Measurements from ENCODE around the gene RNMT.
"Not testable (repeated sequence)": the region's sequence is repeated elsewhere in the genome, so short reads cannot be mapped to it uniquely, and the experiment has no call there.

RNMT gene

DNA sequence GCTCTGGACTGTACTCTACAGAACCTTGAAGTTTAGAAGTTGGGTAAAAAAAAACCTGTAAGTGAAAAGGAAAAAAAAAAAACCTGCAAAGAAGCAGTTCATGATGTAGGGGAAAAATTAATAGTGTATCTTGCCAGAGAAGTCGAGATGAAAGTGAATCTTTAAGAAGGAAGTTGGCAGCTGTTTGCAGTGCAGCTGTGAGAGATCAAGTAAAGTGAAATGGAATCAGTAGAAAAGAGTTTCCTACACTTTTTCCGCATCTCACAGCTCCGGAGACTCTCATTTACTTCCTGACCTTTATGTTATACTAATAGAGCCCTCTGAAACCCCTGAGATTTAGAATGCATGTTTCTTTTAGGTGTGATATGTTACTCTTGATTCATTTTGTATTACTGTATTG, 19.2 kb downstream of the RNMT start:
- no peak for DNase-seq

DNA sequence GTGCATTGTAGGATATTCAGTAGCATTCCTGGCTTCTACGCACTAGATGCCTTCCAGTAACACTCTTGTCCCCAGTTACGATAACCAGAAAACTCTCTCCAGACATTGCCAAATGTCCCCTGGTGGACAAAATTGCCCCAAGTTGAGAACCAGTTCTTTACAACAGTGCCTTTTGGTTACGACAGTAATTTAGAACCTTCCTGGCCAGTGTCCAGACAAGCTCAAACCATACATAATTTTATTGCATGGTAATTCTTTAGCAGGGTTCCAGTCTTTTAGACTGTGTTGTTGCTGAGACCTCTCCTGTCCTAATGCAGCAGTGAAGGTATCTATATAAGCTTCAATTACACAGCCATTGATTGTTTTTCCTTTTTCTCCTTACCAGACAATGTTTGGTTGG, 20.2 kb downstream of the RNMT start:
- no peak for DNase-seq

DNA sequence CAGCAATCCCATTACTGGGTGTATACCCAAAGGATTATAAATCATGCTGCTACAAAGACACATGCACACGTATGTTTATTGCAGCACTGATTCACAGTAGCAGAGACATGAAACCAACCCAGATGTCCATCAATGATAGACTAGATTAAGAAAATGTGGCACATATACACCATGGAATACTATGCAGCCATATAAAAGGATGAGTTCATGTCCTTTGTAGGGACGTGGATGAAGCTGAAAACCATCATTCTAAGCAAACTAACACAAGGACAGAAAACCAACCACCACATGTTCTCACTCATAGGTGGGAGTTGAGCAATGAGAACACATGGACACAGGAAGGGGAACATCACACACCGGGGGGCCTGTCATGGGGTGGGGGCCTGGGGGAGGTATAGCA, 25.1 kb downstream of the RNMT start:
- DNase-seq, result not testable (repeated sequence)

DNA sequence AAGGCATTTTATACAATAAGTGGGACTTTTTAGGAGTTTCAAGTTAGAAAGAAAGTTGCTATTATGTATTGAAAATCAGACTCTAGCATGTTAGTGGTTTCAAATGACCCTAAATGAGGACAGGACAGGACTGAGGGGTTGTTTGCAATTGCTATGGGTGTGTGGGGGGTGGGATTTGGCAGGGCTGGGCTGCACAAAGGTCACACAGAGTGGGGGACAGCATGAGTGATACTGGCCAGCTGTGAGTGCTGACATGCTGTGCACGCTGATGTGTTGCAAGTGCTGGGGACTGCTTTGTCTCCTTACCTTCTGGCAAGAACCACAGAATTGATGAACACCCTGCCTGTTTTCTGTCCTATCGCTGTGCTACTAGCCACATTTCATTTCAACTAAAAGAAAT, 29.8 kb downstream of the RNMT start:
- DNase-seq, result no peak

DNA sequence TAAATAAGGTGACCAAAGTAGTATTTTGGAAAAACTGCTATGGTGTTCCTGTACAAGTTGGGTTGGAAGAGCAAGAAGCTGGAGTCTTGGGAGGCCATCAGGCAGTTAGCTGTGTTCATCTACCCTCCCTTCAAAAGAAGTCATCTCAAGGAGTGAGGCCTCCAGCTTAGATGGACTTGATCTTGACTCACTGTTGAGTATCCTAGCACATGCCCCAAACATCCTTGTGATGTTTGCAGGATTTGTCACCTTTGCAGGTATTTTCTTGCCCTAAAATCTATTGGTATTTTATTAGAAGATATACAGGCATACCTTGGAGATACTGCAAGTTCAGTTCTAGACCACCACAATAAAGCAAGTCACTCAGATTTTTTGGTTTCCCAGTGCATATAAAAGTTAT, 30.2 kb downstream of the RNMT start:
- DNase-seq, result no peak

DNA sequence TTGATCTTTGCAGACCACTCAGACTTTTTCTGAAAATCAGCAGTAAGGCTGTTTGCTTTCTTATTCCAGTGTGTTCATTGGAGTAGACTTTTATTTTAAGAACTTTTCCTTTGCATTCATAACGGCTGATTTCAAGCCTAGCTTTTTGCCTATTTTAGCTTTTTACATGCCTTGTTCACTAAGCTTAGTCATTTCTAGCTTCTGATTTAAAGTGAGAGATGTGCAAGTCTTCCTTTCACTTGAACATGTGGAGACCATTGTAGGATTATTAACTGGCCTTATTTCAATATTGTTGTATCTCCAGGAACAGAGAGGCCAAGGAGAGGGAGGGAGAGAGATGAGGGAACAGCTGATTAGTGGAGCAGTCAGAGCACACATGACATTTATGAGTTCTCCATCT, 32.1 kb downstream of the RNMT start:
- DNase-seq, result no peak

DNA sequence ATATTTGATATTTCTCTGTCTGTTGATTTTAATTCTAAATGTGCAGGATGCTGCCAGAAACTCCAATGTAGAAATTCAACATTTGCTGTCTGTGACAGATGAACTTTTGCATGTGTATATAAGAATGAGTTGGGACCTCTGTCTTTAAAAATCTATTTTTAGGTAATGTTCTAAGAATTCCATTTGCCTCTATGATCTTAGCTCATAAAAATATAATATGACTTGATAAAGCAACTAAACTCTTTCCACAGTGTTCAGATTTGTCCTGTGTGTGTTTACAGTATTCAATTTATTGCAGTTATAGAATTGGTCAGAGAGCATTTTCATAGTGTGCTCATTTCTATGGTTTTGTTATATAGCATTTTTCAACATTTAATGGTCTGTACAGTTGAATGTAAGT, 33.6 kb downstream of the RNMT start:
- no peak for DNase-seq

DNA sequence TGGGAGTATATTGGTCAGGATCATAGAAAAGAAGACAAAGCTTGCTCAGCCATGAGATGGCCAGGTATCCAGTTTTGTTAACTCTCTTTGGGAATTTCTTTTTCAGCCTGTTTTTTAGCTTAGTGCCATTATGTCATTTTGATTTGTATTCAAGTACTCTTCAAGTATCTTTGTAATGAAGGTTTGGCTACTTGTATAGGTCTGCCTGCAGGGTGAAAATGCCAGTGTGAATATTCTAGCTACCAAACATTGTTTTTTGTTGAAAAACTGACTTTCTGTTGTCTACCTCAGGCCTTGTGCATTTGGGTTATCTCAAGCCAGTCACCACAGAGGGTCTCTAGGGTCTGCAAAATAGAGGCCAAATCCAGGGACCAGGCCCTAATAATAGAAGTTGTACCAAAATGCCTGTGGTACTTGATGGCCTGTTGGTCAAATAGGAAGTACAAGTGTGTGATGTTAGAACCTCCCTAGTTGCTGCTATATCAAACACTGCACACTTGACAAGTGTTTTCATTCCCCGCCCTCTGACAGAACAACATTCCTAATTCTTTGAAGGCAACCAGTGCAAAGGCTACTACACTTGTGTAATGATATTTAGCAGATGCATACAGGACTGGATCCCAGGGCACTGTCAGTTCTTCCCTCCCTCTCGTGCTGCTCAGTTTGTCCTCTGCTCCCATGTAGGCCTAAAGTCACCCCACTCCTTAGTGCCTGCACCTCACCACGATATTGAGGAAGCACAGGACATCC, 36.4 kb downstream of the RNMT start:
- no peak for DNase-seq

DNA sequence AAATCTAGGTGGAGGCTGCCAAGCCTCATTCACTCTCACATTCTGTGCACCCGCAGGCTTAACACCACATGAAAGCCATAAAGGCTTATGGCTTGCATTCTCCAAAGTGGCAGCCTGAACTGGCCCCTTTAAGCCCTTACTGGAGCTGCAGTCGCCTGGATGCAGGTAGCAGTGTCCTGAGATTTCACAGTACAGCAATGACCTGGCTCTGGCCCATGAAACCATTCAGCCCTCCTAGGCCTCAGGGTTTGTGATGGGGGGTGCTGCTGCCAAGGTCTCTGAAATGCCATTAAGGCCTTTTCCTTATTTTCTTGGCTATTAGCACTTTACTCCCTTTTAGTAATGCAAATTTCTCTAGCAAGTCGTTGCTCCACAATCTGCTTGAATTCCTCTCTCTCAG, 48.6 kb downstream of the RNMT start:
- no peak for DNase-seq

DNA sequence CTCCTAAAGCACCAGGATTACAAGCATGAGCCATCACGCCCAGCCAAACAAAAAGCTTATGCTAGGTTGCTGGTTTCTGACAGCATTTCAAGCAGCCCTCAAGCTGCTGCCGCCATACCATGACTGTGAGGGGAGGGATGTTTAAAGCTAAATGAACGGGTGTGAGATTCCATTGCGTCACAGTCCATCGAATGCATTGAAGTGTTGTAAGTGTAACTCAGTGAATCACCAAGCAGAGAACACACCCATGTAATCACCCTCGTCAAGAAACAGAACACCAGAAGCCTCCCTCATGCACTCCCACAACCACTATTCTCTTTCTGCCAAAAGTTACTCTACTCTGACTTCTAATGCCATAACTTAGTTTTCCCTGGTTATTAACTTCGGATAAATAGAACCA, 64.7 kb downstream of the RNMT start:
- no peak for DNase-seq

DNA sequence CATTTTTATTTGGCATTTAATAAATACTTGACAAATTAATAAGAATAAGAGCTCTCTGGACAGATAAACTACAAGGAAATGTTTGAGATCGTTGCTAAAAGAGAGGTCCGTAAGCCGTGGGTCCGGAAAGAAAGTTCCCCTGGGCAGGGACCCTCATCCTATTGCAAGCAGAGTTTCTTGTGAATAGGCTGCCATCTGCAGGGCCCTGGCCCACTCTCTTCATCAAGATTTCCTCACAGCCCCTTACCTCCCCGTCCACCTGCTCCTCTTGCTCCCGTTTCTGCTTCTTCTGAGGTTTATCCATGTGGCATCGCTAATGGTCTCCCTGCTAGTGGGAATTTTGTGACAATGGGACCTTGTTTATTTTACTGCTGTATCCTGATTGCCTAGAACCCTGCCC, 67.3 kb downstream of the RNMT start:
- DNase-seq, result no peak

DNA sequence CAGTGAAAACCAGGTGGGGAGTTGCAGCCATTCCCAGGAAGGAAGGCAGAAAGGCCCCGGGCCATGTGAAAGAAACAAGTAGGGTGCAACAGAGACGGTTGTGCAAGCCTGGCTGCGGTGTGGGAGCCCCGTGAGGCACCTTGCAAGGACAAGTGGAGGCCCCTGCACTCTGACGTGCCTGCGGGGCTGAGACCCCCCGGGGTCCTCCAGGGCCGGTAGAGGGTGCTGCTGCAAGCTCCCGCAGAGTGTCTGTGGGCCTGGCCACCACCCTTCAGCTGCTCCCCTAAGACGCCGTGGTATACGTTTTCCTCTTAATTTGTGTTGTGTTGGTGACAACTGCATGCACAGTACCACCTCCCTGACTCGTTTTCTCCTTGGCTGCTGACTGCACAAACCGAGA, 70.0 kb downstream of the RNMT start:
- no peak for DNase-seq

DNA sequence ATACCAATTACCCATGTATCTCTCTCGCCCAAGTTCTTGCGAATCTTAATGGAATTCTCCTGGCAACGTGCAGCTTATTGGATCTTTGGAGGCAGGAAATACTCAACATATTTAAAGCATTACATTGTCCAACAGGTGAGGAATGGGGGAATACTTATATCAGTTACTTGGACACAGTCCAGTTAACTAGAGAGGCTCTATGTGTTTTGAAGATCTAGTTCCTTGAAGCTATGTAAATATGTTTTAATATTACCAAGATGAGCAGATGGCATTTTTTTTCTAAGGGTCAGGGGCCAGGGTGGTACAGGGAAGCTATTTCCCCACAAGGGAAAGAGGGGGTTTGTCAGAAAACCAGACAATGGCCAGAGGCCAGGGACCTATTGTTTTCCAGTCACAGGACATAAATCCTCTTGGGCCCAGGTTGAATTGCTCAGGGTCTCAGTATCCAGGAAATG, 70.7 kb downstream of the RNMT start:
- DNase-seq, result peak; percentile 4

DNA sequence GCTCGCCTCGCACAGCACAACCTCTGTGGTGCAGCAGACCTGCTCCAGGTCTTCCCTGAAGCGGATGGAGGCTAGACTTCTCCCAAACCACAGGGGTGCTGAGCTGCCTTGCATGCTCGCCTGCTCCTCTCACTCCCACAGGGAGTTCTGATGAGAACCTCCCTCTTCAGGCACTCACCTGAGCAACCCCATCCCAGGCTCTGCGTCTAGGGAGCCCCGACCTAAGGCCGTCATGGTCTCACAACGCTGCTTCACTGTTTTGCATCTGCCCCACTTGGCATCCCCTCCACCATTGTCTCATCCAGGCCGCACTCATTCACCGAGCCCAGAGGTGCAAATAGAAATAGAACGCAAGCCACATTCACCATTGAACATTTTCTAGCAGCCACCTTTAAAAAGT, 72.9 kb downstream of the RNMT start:
- DNase-seq, result no peak

DNA sequence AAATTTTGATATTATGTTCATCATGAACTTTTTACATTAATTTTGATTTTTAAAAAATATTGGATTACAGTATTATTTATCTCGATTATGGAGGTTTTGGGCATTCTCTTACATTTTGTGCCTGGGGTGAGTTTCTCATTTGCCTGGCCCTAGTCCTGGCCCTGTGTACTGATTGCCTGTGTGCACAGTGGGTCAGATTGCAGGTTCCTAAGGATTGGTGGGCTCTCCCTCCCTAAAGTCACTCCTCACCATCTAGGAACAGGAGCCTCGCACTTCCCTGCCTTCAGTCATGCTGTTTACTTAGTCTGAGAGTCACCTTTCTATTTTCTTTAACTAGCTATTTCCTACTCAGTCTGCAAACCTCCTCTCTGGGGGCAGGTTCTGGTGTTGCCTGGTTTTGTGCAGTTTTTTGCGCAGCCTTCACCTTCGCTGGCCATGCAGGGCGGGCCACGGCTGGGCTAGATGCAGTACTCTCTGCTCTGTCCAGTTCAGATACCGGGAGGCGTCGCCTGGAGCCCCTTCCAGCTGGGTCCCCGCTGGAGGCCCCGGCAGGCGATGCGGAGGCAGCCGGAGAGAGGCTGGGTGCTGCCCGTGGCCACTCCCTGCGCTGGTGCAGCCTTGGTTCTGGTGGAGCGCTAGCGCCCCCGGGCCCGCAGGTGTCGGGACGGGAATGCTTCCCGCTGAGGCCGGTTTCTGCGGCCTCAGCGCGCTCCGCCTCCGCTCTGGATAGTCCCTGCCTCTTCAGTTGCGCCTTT, 74.2 kb downstream of the RNMT start:
- peak; percentile 3 for DNase-seq

DNA sequence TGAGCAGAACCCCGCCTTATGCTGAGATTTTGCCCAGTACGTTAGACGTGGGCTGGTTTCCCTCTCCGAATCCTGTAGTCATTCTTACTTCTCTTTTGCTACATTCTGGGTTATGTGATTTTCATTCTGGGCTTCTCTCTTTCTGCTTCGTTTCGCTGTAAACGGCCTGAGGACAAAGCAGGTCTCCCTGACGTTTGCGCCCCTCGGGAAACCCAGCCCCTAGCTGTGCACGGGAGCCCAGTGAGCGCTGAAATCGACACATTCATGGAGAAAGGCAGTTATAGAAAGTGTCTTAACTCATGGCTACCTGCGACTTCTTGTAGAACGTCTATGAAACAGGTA, 74.8 kb downstream of the RNMT start:
- DNase-seq, result no peak

DNA sequence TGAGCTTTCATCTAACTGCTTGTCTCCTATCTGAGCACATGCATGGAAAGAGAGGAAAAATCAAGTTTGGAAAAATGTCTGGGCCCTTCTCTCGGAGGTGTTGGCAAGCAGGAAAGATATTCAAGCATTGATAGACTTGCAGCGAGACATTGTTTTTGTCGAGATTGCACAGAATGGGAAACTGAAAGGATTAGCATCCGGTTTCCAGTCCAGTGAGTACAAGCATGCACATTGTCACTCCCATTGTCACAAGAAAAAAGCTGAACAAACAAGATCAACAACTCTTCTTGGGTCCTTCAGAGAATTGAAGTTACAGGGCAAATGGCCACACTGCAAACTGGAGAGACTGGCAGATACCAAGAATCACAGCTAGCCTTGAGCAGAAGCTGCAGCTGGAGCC, 77.8 kb downstream of the RNMT start:
- DNase-seq, result no peak

DNA sequence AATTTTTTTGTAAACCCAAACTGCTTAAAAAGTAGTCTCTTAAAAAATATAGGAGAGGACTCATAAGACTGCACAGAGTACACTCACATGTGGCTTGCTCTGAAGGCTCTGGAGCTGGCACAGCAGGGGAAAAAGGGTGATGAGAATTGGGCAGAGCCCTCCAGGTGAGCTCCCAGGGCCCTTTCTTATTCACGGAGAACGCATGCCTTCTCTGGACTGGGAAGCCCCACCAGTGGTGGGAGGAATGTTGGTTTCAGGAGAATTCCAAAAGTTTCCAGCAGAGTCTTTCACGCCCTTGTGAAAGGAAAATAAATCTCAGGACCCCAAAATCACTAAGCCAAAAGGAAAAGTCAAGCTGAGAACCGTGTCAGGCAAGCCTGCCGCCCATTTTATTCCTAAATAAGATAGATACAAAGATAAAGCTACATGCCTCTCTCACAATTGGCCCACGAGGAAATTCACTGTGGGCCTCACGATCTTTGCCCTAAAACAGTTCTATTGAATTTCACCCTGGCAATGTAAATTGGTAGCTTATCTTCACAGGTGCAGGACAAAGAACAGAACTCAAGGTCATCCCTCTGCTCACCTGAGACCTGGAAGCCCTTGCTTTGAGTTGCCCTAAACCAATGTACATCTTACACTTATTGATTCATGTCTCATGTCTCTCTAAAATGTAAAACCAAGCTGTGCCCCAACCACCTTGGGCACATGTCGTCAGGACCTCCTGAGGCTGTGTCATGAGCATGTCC, 82.0 kb downstream of the RNMT start:
- DNase-seq, result no peak

DNA sequence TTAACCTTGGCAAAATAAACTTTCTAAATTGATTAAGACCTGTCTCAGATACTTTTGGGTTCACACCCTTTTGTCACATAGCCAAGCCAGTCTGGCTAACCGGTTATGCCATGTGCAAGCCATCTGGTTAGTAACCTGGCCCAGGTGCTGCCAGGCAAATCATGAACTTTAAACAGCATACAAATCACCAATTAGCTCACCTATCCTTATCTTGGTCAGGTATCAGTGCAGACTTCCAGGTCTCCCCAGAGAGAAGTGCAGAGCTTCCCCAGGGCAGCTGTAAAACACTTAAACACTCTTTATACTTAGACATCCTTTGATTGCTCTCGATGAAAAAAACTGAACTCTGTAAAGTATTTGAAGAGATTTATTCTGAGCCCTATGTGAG, 82.6 kb downstream of the RNMT start:
- no peak for DNase-seq

DNA sequence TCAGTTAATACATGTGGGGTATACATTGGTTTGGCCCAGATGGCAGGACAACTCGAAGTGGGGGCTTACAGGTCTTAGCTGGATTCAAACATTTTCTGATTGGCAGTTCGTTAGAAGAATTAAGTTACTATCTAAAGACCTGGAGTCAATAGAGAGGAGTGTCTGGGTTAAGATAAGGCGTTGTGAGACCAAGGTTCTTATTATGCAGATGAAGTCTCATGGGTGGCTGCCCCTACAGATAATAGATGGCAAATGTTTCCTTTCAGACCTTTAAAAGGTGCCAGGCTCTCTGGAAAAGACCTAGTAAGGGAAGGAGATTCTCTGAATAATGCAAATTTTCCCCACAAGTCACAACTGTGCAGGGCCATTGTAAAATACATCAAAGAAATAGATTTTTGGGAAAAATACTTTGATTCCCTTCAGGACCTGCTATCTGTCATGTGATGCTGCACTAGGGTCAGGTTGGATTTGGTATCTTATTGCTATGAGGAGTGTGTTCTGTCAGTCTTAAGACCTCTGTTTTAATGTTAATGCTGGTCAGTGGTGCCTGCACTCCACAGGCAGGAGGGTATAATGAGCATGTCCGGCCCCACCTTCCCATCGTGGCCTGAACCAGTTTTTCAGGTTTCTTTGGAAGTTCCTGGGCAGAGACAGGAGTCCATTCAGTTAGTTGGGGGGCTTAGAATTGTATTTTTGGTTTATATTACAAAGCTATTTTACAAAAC, 83.2 kb downstream of the RNMT start:
- DNase-seq, result no peak

DNA sequence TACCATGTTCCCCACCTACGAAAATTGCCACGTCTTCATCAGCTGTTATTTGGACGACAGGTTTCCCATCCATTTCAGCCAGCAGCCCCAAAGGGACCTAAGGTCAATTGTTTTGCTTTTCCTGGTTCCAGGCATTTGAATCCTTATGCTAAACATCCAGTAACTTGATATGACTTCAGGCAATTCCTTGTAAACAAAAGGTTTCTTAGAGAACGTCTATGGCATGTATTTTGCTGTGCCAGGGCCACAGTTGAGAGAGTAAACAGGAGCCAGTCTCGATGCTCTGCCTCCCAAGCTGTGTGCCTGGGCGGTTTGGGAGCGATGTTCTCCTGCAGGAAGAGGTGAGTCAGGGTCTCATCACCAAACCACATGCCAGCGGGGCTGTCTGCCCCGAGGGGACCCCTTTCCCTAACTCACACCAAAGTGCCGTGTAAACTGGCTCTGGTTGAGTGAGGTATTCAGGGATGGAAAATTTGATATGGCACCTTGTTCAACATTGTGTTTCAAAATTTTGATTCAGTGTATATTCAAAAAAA, 84.5 kb downstream of the RNMT start:
- no peak for DNase-seq

DNA sequence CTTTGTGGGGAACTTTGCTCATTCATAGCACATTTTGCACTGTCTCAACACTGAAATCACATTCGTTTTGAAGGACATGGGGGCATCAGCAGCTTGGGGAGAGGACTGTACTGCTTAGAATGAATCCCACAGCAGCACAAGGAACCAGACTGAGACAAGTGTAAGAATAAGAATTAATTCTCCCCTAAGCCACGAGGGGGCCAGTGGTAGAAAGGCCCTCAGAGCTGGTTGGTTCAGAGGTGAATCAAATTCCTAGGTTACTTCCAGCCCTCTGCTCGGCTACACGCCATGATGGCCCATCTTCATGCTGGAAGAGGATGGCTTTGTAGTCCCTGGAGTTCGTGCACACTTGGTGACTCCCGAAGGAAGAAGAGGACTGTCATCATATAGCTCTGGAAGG, 85.5 kb downstream of the RNMT start:
- no peak for DNase-seq

Measured in fibroblast of skin of scalp (primary cell).